ENCODE results near the gene LIMK1.
"Not testable (repeated sequence)": the region's sequence is repeated elsewhere in the genome, so short reads cannot be mapped to it uniquely, and the experiment has no call there.

The LIMK1 gene

DNA sequence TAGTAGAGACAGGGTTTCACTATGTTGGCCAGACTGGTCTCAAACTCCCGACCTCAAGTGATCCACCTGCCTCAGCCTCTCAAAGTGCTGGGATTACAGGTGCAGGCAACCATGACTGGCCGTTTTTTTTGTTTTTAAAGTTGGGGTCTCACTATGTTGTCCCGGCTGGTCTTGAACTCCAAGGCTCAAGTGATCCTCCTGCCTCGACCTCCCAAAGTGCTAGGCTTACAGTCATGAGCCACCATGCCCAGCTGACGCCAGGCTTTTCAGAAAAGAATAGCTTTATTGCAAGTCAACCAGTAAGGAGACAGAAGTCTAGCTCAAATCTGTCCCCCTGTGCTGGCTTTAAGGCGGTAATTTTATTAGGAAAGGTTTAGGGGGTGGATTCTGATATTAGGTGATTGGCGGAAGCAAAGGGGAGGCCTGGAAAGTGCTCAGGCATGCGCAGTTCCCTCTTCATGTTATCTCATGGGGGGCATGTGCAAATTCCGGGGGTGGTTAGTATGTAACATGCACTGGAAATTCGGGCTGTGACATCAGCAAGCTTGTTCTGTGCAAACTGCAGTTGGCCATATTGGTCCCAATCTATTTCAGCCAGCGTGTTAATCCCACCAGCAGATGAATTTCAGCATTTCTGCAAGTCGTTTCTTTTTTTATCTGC, 42.7 kb downstream of the LIMK1 start:
- no peak for DNase-seq

DNA sequence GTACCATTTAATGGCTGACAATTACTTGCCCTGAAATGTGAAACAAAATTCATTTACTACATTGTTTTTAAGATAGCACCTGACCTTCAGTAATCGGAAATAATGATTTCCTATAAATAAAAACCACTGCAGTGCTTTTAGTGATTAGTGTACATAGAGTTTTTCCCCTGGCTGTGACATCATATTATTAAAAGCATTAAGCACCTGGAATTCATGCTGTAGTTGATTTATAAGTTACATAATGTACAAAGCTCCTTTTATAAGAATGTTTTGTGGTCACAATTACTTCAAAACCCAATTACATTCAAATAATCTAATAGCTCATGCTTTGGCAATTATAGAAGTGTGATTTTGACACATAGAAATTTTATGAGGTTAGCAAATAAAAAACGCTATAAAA, 46.3 kb downstream of the LIMK1 start:
- DNase-seq: no peak

DNA sequence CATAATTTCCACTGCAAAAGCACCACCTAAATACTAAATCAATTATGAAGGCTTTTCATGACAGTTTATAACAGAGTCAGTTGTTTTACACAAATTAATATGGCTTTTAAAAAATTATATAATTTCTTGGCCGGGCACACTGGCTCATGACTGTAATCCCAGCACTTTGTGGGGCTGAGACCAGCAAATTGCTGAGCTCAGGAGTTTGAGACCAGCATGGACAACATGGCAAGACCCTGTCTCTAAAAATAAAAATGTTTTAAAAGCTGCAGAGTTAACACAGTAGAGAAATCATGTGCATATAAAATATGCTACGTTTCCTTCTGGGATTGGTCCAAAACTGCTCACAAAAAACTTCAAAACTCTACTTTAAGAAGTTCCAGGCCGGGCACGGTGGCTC, 46.9 kb downstream of the LIMK1 start:
- no peak for DNase-seq

DNA sequence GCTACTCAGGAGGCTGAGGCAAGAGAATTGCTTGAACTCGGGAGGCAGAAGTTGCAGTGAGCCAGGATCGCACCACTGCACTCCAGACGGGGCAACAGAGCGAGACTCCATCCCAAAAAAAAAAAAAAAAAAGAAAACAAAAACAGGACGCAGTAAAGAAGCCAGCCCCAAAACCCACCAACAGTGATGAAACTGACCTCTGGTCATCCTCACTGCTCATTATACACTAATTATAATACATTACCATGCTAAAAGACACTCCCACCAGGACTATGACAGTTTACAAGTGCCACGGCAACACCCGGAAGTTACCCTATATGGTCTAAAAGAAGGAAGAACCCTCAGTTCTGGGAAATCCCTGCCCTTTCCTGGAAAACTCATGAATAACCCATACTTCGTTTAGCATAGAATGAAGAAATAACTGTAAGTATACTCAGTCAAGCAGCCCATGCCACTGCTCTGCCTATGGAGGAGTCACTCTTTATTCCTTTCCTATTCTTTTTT, 50.6 kb downstream of the LIMK1 start:
- no peak for DNase-seq

DNA sequence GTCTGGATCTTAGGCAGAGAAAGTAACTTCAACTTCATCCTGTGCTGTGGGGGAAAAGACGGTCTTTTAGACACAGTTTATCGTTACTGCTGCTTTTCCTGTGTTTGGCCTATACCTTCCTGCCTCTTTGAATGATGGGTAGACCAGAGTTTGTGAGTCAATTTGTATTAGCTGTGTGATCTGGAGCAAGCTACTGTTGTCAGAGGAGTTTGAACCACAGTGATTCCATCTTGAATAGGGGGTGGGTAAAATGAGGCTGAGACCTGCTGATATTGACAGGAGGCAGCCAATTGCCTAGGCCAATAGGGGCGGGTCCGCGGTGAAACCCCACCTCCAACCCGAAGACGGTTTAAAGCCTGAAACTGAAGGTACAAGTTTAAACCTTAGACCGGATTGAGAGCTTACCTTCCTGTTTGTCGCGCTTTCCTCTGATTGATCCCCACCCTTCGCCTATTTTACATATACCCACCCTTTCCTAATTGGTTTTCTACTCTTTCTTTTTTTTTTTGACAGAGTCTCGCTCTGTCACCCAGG, 54.8 kb downstream of the LIMK1 start:
- no peak for DNase-seq

DNA sequence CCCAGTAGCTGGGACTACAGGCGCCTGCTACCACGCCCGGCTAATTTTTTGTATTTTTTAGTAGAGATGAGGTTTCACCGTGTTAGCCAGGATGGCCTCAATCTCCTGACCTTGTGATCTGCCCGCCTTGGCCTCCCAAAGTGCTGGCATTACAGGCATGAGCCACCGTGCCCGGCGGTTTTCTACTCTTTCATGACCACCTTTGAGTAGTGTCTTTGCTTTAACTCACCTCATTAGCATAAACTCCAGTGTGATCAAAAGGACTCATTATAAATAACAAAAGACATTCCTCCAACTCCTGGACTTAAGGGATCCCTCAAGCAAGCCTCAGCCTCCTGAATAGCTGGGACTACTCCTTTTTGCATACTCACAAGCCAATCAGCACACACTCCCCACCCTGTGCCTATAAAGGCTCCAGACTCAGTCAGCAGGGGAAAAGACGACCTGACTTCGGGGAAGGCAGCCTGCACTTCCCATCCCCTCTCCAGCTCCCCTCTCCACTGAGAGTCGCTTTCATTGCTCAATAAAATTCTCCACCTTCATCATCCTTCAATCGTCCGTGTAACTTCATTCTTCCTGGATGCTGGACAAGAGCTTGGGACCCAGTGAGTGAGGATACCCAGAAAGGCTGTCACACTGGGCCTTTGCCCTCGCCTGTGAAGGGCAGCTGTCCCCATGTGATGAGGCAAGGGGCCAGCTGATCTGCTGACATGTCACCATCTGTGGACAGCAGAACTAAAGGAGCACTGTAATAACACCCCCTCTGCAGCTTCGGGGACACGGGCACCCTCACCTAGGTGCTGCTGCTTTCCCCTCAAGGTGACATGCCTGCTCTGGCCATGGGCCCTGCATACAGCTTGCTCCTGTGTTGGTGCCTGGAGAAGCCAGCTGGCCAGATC, 55.6 kb downstream of the LIMK1 start:
- no peak for DNase-seq

DNA sequence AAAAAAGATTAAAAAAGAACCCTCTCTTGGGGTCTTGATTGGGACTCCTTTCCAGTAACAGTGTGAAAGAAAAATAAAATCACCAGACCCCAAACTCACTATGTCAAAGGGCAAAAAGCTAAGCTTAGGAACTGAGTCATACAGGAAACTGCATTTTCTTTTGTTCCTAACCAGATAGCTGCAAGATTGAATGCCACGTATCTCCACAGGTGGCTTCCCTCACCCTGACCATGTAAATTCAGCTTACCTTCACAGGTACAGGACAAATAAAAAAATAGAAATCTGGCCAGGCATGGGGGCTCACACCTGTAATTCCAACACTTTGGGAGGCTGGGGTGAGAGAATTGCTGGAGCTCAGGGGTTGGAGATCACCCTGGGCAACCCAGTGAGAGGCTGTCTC, 58.1 kb downstream of the LIMK1 start:
- no peak for DNase-seq

DNA sequence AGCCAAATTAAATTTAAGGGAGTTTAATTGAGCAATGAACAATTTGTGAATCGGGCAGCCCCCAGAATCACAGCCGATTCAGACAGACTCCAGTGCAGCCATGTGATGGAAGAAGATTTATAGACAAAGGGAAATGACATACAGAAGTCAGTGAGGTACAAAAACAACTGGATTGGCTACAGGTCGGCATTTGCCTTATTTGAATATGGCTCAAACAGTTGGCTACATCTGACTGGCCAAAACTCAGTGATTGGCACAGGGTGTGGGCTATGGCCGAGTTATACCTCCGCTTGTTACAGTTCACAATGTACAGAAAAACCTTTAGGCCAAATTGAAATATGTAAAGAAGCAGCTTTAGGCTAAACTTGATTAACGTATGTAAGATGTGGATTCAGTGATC, 59.8 kb downstream of the LIMK1 start:
- no peak for DNase-seq

DNA sequence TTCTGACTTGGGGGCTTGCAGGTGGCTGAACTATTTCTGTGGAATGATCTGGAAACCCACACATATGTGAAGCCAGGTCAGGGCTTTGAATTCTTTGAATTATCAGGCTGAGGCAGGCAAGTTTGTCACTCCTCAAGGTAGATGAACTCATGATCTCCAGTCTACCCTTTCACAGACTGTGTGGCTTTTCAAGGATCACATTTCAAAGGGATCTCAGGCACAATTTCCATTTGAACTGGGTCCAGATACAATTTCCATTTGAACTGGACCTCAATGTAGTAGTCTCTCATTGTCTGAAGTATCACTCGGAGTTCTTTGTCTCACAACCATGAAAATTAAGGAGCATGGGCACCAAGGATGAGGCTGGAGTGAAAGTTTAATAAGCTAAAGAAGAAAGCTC, 64.9 kb downstream of the LIMK1 start:
- DNase-seq: no peak

DNA sequence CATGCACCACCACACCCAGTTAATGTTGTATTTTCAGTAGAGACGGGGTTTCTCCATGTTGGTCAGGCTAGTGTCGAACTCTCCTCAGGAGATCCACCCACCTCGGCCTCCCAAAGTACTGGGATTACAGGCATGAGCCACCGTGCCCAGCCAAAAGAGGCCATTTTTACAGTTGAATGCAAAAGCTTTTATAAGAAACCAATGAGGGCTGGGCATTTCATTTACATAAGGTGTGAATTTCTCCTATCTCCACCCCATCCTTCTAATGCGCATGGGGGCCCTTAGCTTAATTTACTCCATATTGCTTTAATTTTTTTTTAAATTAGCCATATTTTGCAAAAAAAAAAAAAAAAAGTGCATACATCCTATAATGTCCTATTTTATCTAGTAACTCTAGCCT, 65.5 kb downstream of the LIMK1 start:
- no peak for DNase-seq

DNA sequence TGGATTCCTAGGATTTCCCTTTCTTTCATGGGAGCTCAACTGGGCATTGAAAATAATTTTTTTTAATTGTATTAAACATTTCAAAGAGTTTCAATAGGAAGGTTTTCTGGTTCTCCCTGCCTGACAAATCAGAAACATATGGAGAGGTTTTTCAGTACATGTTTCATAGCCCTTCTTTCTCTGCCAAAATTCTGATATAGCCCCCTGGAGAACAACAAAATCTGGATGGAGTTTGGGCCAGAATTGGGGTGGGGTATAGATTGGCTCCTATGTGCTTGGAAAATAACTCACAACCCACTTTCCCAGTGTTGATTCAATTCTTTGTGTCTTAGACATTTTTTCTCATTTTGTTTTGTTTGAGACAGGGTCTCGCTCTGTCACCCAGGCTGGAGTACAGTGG, 66.0 kb downstream of the LIMK1 start:
- DNase-seq: no peak

DNA sequence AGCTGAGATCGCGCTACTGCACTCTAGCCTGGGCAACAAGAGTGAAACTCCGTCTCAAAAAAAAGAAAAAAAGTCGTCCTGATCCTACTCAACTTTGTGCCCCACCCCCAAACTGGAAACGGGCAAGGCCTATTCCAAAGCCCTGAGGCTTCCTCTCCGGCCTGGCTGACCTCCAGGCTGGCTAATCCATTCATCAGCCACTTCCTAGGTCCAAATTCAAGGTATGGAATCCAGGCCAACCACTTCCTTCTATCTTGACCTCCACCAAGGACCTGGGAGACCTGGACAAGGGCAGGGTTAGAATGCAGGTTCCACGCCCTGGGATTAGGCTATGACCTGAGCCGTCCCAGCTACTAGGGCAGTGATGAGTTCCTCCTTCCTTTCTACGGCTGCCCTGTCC, 70.1 kb downstream of the LIMK1 start:
- DNase-seq: no peak

DNA sequence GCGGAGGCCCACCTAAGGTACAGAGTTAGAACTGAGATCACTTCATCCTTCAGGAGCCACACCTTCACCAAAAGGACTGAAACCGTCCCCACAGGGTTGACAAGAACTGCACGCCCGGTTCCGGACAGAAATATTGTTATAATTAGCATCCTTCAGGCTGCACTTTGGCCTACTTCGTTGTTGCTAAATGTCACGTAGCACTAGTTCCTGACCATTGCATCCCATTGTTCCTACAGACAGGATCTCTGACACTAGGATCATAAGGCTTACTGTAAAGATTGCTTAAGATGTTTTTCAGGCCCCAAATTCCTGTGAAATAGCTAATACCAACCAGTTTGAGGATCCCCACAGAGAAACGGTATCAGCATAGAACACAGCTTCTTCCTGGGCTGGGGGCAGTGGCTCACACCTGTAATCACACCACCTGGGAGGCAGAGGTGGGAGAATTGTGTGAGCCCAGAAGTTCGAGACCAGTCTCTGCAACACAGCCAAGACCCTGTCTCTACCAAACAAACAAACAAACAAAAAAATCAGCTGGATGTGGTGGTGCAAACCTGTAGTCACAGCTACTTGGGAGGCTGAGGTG, 72.3 kb downstream of the LIMK1 start:
- no peak for DNase-seq

DNA sequence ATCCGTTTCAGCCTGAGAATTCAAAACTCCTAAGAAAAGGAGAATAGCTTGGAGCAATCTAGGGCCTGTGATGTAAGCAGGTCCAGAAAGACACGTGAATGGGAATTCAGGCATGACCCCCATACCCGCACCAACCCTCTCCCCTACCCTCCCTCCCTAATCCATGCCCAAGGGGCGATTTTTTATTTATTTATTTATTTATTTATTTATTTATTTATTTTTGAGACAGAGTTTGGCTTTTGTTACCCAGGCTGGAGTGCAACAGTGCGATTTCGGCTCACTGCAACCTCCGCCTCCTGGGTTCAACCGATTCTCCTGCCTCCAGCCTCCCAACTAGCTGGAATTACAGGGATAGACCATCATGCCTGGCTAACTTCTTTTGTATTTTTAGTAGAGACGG, 74.0 kb downstream of the LIMK1 start:
- DNase-seq: no peak

DNA sequence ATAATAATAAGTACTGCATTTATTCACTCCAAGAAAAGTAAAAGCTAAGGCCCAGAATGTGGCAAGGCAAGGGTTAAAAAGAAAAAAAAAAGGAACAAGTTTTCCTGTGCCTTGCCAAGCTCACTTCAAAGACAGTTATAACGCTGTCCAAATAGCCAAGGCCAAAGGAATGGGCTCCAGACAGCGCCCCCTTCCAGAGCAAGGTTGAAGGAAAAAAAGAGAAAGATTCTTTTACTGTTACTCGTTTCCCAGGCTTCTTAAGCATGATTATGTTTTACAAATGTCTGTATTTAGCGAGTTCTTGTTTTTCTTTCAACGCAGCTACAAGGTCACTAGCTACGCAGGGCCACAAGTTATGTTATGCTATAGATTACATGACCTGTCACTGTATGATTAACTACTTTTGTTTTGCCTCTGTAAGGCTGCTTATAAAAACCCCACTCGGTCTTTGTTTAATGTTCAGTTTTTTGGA, 81.4 kb downstream of the LIMK1 start:
- DNase-seq: no peak

DNA sequence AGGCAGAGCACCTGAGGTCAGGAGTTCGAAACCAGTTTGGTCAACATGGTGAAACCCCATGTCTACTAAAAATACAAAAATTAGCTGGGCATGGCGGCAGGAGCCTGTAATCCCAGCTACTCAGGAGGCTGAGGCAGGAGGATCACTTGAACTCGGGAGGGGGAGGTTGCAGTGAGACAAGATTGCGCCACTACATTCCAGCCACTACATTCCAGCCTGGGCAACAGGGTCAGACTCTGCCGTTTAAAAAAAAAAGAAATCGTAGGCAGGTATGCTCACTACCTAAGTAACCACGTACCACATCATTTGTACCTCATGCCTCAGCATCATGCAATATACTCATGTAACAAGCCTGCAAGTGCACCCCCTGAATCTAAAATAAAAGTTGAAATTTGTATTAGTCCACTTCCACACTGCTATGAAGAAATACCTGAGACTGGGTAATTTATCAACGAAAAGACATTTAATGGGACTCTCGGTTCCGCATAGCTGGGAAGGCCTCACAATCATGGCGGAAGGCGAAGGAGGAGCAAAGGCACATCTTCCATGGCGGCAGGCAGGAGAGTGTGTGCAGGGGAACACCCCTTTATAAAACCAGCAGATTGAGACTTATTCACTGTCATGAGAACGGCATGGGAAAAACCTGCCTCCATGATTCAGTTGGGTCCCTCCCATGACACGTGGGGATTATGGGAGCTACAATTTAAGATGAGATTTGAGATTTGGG, 82.4 kb downstream of the LIMK1 start:
- no peak for DNase-seq

DNA sequence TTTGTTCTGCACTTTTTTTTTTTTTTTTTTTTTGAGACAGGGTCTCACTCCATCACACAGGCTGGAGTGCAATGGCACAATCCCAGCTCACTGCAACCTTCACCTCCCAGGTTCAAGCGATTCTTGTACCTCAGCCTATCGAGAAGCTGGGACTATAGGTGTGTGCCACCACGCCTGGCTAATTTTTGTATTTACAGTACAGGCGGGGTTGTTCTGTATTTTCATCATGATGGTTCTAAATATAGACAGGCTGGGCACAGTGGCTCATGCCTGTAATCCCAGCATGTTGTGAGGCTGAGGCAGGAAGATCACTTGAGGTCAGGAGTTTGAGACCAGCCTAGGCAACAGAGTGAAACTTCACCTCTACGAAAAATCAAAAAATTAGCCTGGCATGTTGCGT, 83.7 kb downstream of the LIMK1 start:
- not testable (repeated sequence) for DNase-seq

All from midbrain (tissue), 1 donor.